ENCODE data around the gene GFY.

- TF ChIP-seq CTCF (IDR thresholded peaks at IDR 0.05; ENCODE audit: low read length) (peak; percentile 38; the same call in 1 of the 2 replicates), EZH2 (IDR thresholded peaks at IDR 0.05; ENCODE audit: borderline replicate concordance, low read length) (no peak)
Observed at GRCh38 chr19:49422407-49423070, 2.6 kb upstream of the GFY start.
